Activated gamma-delta T cell treated with Interleukin-2 at 50 U/mL for 16 hours (primary cell): ENCODE data around the gene SALL4.
"Not testable (repeated sequence)": the region's sequence is repeated elsewhere in the genome, so short reads cannot be mapped to it uniquely, and the experiment has no call there.

Source experiments
- DNase-seq: peaks from one replicate; pipeline ENCODE4 v3.0.0-alpha.2; 2020

SALL4 gene

GRCh38 chr20:51802170-51802751, at the start of gene SALL4:
SALL4 (minus strand) TSS chr20:51802521; CDS start chr20:51802408, 113 bp downstream.
- DNase-seq = no peak

- DNase-seq = no peak
These were observed 46.0 kb upstream of the SALL4 start for GRCh38 chr20:51848346-51848745.

GRCh38 chr20:51840865-51841264, 38.5 kb upstream of the SALL4 start:
- DNase-seq = no peak

GRCh38 chr20:51837876-51838420, 35.6 kb upstream of the SALL4 start:
- no peak for DNase-seq

GRCh38 chr20:51837436-51837835, 35.1 kb upstream of the SALL4 start:
- no peak for DNase-seq

GRCh38 chr20:51833326-51833725, 31.0 kb upstream of the SALL4 start:
- no peak for DNase-seq

GRCh38 chr20:51832276-51832675, 30.0 kb upstream of the SALL4 start:
- DNase-seq = no peak

- no peak for DNase-seq
These were observed 29.5 kb upstream of the SALL4 start for GRCh38 chr20:51831866-51832265.

GRCh38 chr20:51830538-51830937, 28.2 kb upstream of the SALL4 start:
- no peak for DNase-seq

- no peak for DNase-seq
These were observed 26.4 kb upstream of the SALL4 start for GRCh38 chr20:51828762-51829161.

- no peak for DNase-seq
These were observed 24.1 kb upstream of the SALL4 start for GRCh38 chr20:51826372-51826771.

- no peak for DNase-seq
These were observed 16.2 kb upstream of the SALL4 start for GRCh38 chr20:51818479-51819008.

- not testable (repeated sequence) for DNase-seq
These were observed 14.5 kb upstream of the SALL4 start for GRCh38 chr20:51816856-51817255.

- no peak for DNase-seq
These were observed 13.2 kb upstream of the SALL4 start for GRCh38 chr20:51815383-51816076.

- DNase-seq = no peak
These were observed 10.5 kb upstream of the SALL4 start for GRCh38 chr20:51812861-51813260.

- DNase-seq = no peak
These were observed 9.3 kb upstream of the SALL4 start for GRCh38 chr20:51811514-51812128.

GRCh38 chr20:51811042-51811355, 8.7 kb upstream of the SALL4 start:
- DNase-seq = no peak

- DNase-seq = no peak
These were observed 8.1 kb upstream of the SALL4 start for GRCh38 chr20:51810155-51811041.

GRCh38 chr20:51807720-51808250, 5.5 kb upstream of the SALL4 start:
- DNase-seq = no peak

- no peak for DNase-seq
These were observed 2.4 kb upstream of the SALL4 start for GRCh38 chr20:51804754-51805153.

- no peak for DNase-seq
These were observed 980 bp upstream of the SALL4 start for GRCh38 chr20:51803148-51803854.

GRCh38 chr20:51801823-51802123, 548 bp downstream of the SALL4 start:
- DNase-seq = no peak
